HG03558 (cell line): ENCODE results near the gene CYP46A1.

Experiments
- ATAC-seq: cut with Tn5 transposase; IDR thresholded peaks from one replicate; pipeline ENCODE4 v1.9.1; 2021; ENCODE audit warnings: moderate number of reproducible peaks; ENCODE audit not compliant: unreplicated experiment; ENCODE audit errors: extremely low read depth

Gene CYP46A1

GRCh38 chr14:99725774-99726537 is 41.9 kb downstream of the CYP46A1 start:
- no peak for ATAC-seq

GRCh38 chr14:99726538-99727095 is 42.5 kb downstream of the CYP46A1 start:
- no peak for ATAC-seq

- no peak for ATAC-seq
These were observed 43.2 kb downstream of the CYP46A1 start for GRCh38 chr14:99727096-99727870.

GRCh38 chr14:99728231-99728920 is 44.3 kb downstream of the CYP46A1 start:
- no peak for ATAC-seq

- no peak for ATAC-seq
These were observed 44.9 kb downstream of the CYP46A1 start for GRCh38 chr14:99728981-99729451.

DNA sequence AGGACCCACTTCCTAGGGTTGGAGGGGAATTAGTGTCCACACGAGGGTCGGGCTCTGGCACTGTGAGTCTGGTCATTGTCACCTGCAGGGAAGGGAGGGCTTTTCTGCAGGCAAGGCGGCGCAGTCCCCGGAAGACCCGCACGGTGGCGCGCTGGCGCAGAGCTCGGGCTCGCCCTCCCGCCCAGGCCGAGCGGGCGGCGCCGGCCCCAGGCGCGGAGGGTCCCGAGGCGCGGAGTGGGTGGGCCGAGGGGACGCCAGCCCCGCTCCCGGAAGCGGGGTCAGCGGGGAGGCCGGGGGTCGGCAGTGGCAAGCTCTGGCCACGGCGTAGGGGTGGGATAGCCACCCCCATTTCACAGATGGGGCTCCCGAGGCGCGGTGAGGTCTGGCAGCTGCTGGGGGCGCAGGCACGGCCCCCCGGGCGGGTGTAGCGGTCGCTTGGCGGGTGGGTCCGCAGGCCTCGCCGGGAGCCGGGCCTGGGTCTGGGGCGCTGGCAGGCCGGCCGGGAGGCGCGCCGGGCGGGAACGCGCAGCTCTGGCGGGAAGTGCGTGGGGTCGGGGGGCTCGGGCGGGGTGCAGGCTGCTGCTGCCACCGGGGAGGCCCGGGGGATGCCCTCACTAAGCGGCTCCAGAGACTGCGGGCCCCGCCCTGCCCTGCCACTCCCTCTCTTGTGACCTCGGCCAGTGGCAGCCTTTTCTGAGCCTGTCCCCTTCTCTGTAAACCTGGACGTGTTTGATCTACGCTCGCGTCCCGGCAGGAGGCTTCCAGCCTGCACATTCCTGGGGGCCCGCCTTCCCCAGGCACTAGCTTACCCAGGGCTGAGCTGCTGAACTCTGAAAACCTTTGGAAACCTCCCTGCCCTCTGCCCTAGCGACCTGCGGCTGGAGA is 46.1 kb downstream of the CYP46A1 start:
- no peak for ATAC-seq

DNA sequence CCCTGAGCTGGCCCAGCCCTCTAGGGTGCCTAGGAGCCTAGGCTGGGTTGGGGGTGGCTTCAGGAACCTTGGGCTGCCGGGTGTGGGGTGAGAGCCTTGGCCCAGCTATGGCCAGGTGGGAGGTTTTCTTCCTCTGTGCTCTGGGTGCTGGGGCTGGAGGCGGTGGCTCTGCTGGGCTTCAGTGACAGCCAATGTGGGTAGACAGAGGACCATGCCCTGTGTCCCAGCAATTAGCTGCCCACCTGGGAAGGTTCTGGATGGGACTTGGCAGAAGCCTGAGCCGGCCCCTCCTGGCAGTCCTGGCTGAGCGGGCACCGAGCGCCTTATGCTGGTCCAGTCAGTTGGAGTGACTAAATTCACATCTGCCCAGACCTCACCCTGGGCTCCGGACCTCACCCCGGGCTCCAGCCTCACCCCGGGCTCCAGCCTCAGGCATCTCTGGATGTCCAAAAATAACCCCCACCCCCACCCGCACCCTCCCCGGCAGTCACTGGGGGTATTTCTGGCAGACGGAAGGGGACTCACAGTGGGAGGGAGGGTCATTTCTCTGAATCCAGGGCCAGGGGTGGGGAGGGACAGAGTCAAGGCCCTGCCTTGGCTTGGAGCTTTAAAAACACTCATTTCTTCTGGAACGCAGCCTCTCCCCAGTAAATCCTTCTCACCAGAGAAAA is 46.9 kb downstream of the CYP46A1 start:
- ATAC-seq: no peak

DNA sequence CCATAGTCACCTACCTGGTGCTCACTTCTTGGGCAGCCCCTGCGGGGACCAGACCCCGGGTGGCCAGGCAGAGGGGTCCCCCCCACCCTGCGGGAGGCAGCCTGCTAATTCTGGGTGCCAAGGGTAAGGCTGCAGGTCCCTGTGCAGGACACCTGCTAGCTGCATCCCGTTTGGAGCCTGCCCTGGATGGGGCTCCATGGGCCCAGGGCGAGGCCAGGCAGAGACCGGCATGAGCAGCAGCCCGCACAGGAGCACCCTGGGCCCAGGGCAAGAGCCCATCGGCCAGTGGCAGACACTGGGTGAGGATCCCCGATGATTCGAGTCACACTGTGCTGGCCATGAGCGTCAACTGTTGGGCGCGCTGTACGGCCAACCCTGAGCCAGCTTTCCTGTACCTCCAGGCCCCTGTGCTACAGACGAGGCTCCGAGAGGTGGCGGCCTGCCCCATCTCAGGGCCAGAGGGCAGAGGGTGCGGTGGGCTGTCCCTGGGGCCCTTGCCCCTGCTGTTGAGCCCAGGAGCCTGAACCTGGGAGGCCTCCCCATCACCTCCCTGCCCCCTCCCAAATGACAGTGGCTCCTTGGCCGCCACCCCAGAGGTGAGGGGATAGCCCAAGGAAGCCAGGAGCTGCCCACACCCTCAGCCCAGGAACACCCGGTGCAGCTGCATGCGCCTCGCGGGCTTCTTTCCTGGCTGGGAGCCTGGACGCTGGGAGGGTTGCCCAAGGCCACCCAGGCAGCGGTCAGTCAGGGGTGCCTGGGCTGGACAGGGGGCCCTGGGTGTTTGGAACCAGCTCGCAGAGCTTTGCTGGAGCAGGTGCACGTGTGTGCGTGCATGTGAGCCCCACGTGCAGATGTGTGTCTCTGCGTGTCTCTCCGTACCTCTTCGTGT is 47.7 kb downstream of the CYP46A1 start:
- ATAC-seq: no peak

GRCh38 chr14:99732436-99733210 is 48.5 kb downstream of the CYP46A1 start:
- ATAC-seq: no peak

DNA sequence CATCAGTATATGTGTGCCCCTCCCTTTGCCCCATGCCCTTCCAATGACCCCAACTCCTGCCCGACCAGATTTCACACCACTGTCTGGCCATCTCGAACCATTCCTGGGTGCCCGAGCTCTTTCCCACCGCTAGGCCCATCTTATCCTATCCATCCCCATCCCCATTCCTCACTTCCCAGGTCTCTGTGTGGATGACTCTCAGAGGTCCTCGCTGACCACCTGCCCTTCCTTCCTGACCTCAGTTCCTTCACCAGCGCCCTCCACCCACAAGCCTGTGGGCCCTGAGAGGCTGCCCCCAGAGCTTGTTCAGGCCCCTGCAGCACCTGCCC is 49.1 kb downstream of the CYP46A1 start:
- no peak for ATAC-seq

DNA sequence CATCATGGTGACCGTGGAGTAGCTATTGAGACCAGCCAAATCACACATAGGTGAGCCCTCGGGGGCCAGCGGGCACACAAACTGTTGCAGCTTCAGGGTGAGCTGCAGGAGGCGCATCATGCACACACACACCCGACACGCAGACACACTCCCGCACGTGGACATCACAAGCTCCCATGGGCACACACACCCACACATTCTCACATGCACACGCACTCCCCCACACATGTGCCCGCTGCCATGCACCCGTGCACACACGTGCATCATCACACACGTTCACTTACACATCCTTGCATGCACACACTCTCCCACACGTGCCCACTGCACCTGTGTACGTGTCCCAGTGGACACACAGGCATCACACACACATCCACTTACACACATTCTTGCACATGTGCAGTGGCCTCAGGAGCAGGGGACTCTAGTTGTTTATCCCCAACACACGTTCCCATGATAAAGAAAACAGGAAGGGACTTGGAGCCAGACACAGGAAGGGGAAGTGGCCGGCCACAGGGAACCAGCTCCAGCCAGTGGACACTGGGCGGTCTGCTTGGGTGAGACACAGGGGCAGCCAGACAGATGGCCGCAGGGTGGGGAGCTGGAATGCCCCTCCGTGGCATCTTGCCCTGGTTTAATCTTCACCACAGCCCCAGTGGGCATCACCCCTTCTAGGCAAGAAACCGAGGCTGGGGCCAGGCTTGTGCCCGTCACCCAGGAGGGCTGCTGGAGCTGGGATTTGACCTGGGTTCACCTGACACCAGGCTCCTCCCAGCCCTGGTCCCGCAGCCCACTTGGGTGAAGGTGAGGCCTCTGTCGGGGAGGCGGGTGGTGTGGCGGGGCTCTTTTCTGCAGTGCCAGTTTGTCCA is 49.7 kb downstream of the CYP46A1 start:
- ATAC-seq: no peak

- ATAC-seq: no peak
These were observed 50.4 kb downstream of the CYP46A1 start for GRCh38 chr14:99734406-99735051.

GRCh38 chr14:99735189-99736135 is 51.4 kb downstream of the CYP46A1 start:
- ATAC-seq: no peak

GRCh38 chr14:99736603-99737371 is 52.7 kb downstream of the CYP46A1 start:
- ATAC-seq: no peak
